HG02642 (cell line): Measurements from ENCODE around the gene C5AR1.
"Not testable (repeated sequence)": the region's sequence is repeated elsewhere in the genome, so short reads cannot be mapped to it uniquely, and the experiment has no call there.

Experiments
- ATAC-seq: cut with Tn5 transposase; IDR thresholded peaks from one replicate; pipeline ENCODE4 v1.9.1; 2021; ENCODE audit warnings: mild to moderate bottlenecking; ENCODE audit not compliant: unreplicated experiment, poor library complexity

Gene C5AR1

DNA sequence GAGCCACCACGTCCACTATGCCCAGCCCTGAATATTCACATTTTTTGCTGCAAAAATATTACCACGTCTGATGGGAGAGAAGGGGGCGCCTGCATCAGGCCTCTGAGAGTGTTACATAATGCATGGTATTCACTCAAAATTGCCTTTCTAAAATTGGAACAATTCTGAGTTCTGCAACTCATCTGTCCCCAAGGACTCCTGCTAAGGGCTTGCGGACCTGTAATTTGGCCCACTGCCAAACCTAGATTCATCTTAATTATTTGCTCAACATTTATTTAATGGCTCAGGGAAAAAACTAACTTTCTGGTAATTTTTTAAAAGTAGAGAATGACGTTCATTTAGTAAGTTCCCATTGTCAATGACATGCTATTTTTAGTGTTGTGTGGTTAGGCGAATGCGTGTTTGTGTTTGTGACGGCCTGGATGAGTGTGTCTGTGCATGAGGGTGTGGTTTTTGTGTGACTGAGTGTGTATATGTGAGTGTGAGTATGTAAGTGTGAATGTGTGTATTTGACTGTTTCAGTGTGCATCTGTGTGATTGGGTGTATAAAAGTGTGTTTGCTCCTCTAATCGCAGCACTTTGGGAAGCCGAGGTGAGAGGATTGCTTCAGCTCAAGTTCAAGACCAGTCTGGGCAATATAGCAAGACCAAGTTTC, 26.1 kb upstream of the C5AR1 start:
- no peak for ATAC-seq

DNA sequence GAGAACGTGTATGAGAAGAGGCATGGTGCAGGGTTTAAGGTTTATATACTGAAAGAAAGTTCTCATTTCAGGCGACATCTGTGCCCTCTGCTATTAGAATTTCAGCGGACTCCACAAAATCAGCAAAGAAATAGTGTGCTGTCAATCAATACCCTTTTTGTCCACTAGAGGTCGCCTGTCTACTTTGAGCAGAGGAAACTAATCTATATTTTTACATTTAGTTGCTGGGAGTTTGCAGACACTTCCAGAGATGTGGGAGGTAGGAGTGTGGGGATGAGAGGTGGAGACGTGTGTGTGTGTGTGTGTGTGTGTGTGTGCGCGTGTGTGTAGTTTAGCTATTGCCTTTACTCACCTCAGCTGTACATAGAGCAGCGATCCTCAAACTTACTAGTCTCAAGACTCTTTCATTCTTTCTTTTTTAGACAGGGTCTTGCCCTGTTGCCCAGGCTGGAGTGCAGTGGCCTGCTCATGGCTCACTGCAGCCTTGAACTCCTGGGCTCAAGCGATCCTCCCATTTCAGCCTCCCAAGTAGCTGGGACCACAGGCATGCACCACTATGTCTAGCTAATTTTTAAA, 25.2 kb upstream of the C5AR1 start:
- no peak for ATAC-seq

GRCh38 chr19:47296036-47296435, 13.6 kb upstream of the C5AR1 start:
- peak; percentile 57 for ATAC-seq

DNA sequence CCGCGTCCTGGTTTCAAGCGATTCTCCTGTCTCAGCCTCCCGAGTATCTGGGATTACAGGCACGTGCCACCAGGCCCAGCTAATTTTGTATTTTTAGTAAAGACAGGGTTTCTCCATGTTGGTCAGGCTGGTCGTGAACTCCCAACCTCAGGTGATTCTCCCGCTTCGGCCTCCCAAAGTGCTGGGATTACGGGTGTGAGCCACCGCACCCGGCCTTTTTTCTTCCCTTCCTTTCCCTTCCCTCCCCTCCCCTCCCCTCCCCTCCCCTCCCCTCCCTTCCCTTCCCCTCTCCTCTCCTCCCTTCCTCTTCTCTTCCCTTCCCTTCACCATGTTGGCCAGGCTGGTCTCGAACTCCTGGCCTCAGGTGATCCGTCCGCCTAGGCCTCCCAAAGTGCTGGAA, 8.8 kb upstream of the C5AR1 start:
- ATAC-seq = not testable (repeated sequence)

- no peak for ATAC-seq
Observed at GRCh38 chr19:47302249-47302648, 7.4 kb upstream of the C5AR1 start.

DNA sequence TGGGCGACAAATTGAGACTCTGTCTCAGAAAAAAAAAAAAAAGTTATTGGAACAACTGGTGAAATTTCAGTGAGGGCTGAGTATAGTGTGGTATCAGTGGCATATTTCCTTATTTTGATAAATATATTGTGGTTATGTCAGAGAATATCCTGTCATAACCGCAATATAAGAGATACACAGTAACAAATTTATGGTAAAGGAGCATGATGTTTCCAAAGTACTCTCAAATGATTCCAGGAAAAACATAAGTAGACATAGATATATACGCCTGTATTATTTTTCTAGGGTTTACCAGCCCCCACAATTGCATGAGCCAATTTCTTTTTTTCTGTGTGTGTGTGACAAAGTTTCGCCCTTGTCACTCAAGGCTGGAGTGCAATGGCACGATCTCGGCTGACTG, 5.7 kb upstream of the C5AR1 start:
- ATAC-seq = no peak

GRCh38 chr19:47305309-47305751, 4.3 kb upstream of the C5AR1 start:
- ATAC-seq = no peak

GRCh38 chr19:47306303-47306702, 3.4 kb upstream of the C5AR1 start:
- no peak for ATAC-seq

DNA sequence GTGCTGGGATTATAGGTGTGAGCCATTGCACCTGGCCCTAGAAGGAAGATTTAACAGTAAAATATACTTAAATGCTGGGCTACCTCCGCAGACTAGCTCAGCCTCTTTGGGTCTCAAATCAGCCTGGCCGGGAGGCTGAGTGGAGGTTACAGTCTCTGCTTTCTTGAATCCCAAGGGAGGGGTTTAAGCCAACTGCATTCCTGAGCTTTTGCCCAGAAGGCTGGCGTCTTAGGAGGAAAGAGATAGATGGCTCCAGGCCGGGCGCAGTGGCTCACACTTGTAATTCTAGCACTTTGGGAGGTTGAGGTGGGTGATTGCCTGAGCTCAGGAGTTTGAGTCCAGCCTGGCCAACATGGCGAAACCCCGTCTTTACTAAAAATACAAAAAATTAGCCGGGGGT, 623 bp upstream of the C5AR1 start:
- no peak for ATAC-seq

DNA sequence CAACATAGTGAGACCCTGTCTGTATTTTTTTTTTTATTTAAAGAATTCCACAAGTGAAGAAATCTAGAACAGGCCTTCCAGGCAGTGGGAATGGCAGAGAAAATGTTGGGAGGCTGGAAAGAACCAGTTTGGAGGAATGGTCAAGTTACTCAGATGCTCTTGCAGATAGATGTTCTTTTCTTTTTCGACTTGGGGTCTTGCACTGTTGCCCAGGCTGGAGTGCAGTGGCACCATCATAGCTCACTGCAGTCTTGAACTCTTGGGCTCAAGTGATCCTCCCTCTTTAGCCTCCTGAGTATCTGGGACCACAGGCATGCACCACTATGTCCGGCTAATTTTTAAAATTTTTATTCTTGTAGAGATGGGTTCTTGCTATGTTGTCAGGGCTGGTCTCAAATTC, 662 bp downstream of the C5AR1 start:
- no peak for ATAC-seq

DNA sequence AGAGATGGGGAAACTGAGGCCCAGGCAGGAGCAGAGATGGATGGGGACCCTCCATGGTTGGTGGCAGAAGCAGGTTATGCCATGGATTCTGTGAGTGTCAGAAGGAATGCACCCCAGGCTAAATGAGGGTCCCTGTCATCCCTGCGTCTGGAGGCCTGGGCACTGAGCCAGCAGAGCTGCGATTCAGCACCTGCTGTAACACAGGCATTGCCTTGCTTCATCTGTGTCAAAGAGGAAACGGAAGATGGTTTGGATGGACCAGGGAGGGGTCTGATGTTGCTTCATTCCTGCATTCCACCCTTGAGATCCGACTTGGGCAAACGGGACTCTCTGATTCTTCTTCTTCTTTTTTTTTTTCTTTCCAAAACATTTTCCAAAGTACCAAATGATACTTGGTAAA, 1.2 kb downstream of the C5AR1 start:
- no peak for ATAC-seq

- no peak for ATAC-seq
Observed at GRCh38 chr19:47312366-47313006, 2.8 kb downstream of the C5AR1 start.

GRCh38 chr19:47313754-47314295, 4.2 kb downstream of the C5AR1 start:
- ATAC-seq = no peak

DNA sequence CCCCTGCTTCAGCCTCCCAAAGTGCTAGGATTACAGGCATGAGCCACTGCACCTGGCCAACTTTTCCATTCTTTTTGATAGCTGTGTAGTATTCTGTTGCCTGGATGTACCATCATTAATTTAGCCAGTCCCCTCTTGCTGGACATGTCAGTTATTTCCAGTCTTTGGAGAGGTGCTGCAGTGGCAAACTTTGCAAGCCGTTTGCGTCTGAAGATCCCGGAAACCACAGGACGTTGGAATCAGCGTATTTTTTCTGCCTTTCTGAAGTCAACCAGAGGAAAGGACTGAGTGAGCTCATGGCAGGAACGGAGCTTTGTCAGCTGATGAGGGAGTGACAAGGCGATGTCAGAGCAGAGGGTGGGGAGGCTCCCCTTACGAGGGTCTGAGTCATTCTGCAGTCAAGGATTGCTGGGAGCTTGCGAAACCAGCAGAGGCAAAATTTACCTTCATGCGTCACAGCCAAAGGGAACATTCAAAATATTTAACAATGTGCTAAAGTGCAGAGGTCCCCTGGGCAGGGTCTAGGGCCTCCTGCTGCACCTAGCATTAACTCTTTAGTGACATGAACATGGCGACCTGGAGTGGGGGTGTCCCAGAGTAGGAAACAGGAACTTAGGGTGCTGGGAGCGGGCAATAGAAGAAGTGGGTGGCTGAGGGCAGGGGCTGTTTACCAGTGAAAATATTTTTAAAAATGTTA, 5.6 kb downstream of the C5AR1 start:
- ATAC-seq = no peak

DNA sequence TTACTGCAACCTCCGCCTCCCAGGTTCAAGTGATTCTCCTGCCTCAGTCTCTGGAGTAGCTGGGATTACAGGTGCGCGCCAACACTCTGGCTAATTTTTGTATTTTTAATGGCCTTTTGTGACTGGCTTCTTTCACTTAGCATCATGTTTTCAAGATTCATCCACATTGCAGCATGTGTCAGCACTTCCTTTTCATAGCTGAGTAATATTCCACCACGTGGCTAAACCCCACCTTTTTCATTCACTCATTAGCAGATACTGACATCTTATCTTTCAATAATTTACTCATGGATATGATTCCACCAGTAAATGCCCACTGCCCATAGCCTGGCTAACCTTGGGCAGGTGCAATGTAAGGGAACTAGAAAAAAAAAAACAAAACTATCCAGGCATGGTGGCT, 6.9 kb downstream of the C5AR1 start:
- no peak for ATAC-seq

DNA sequence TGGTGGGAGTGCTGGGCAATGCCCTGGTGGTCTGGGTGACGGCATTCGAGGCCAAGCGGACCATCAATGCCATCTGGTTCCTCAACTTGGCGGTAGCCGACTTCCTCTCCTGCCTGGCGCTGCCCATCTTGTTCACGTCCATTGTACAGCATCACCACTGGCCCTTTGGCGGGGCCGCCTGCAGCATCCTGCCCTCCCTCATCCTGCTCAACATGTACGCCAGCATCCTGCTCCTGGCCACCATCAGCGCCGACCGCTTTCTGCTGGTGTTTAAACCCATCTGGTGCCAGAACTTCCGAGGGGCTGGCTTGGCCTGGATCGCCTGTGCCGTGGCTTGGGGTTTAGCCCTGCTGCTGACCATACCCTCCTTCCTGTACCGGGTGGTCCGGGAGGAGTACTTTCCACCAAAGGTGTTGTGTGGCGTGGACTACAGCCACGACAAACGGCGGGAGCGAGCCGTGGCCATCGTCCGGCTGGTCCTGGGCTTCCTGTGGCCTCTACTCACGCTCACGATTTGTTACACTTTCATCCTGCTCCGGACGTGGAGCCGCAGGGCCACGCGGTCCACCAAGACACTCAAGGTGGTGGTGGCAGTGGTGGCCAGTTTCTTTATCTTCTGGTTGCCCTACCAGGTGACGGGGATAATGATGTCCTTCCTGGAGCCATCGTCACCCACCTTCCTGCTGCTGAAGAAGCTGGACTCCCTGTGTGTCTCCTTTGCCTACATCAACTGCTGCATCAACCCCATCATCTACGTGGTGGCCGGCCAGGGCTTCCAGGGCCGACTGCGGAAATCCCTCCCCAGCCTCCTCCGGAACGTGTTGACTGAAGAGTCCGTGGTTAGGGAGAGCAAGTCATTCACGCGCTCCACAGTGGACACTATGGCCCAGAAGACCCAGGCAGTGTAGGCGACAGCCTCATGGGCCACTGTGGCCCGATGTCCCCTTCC, 10.5 kb downstream of the C5AR1 start:
- ATAC-seq = no peak

DNA sequence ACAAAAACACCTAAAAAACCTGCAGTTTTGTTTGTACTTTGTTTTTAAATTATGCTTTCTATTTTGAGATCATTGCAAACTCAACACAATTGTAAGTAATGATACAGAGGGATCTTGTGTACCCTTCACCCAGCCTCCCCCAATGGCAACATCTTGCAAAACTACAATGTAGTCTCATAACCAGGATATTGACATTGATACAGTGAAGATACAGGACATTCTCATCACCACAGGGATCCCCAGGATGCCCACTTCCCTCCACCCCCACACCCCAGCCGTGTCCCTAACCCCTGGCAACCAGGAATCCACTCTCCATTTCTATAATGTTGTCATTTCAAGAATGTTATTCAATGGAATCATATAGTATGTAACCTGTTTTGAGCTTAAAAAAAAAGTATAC, 12.0 kb downstream of the C5AR1 start:
- no peak for ATAC-seq

GRCh38 chr19:47322058-47322457, 12.4 kb downstream of the C5AR1 start:
- ATAC-seq = no peak

GRCh38 chr19:47323409-47323808, 13.7 kb downstream of the C5AR1 start:
- no peak for ATAC-seq

GRCh38 chr19:47323872-47324271, 14.2 kb downstream of the C5AR1 start:
- no peak for ATAC-seq
